GM12878 (cell line): Measurements from ENCODE around the gene SPRTN. TPM values are rescaled to one million over a fixed set of nuclear protein-coding genes. Genes with fewer than 3 reads are reported as not detected.

Experiments used
- ATAC-seq: fragments of 200-7000 bp; cut with Tn5 transposase; 3 replicates; pipeline ENCODE4 v1.9.1; 2020; ENCODE audit warnings: mild to moderate bottlenecking, moderate library complexity
- BruUV-seq: library from RNA; stranded (reverse); fragments of 400-500 nt; replicated peaks from 2 replicates; lab custom pipeline; 2021; lab: Mats Ljungman, UMichigan
- CTCF ChIA-PET: fragments of 300-600 bp; sonication (Branson Sonifier 250); formaldehyde crosslinking; extraction: SDS; loops from one replicate; lab custom pipeline; 2021; ENCODE audit warnings: inconsistent platforms; lab: Yijun Ruan, JAX
- POLR2A ChIA-PET: fragments of 350-600 bp; formaldehyde crosslinking; extraction: SDS; loops from one replicate; lab custom pipeline; 2021; ENCODE audit warnings: inconsistent platforms; lab: Charles Lee
- RAD21 ChIA-PET: fragments of 300-600 bp; sonication (Branson Sonifier 250); formaldehyde crosslinking; loops from one replicate; lab custom pipeline; 2023; ENCODE audit warnings: antibody characterized with exemption; ENCODE audit not compliant: unreplicated experiment; lab: Charles Lee
- SMC1A ChIA-PET: fragments of 300-600 bp; sonication (Branson Sonifier 250); formaldehyde crosslinking; loops from one replicate; lab custom pipeline; 2023; ENCODE audit not compliant: unreplicated experiment, uncharacterized antibody; lab: Charles Lee
- DNase-seq: peaks from one replicate; pipeline ENCODE4 v3.0.0-alpha.2; 2011; ENCODE audit warnings: low read depth, low spot score
- FAIRE-seq: peaks from 3 replicates; lab custom pipeline; 2011; peaks lifted over from hg19 to GRCh38; lab: Jason Lieb, UNC
- H2AFZ ChIP-seq: 2 replicates; pipeline ENCODE4 v1.6.0; 2011; ENCODE audit warnings: low read depth, low read length, control low read depth; ENCODE audit not compliant: control insufficient read depth
- H3K27ac ChIP-seq: 2 replicates; pipeline ENCODE4 v1.5.1; 2011; ENCODE audit warnings: control low read depth; ENCODE audit not compliant: control insufficient read depth, insufficient read depth
- H3K27me3 ChIP-seq, 2 experiments: replicated peaks in 1 of 2; 2 replicates each; pipeline versions ENCODE4 v1.6.0 to v1.6.1; 2011; ENCODE audit warnings: low read length in 1 of 2; ENCODE audit not compliant: control insufficient read depth in 2 of 2, insufficient read depth in 2 of 2
- H3K36me3 ChIP-seq, 2 experiments: 2 replicates each; pipeline ENCODE4 v1.5.1; 2011; ENCODE audit warnings: low read length in 1 of 2; ENCODE audit not compliant: control insufficient read depth in 2 of 2, insufficient read depth in 2 of 2
- H3K4me1 ChIP-seq: 2 replicates; pipeline ENCODE4 v1.6.1; 2011; ENCODE audit warnings: mild to moderate bottlenecking, low read length, moderate library complexity, mixed read lengths; ENCODE audit not compliant: control insufficient read depth, insufficient read depth
- H3K4me2 ChIP-seq: 2 replicates; pipeline ENCODE4 v1.6.0; 2011; ENCODE audit warnings: control low read depth; ENCODE audit not compliant: control insufficient read depth, insufficient read depth
- H3K4me3 ChIP-seq: fragments of 200-600 bp; sonication (generic); 2 replicates; pipeline ENCODE4 v1.5.1; 2016
- H3K79me2 ChIP-seq: 2 replicates; pipeline ENCODE4 v1.6.0; 2011; ENCODE audit warnings: low read length; ENCODE audit not compliant: control insufficient read depth, insufficient read depth
- H3K9ac ChIP-seq: 2 replicates; pipeline ENCODE4 v1.8.0; 2011; ENCODE audit warnings: low read length, control low read depth, mixed read lengths; ENCODE audit not compliant: control insufficient read depth, insufficient read depth
- H3K9me3 ChIP-seq: replicated peaks from 3 replicates; pipeline ENCODE4 v1.5.1; 2011; ENCODE audit warnings: mild to moderate bottlenecking, low read length; ENCODE audit not compliant: control insufficient read depth, insufficient read depth
- H4K20me1 ChIP-seq: 2 replicates; pipeline ENCODE4 v1.6.0; 2011; ENCODE audit not compliant: control insufficient read depth, insufficient read depth
- BCL11A ChIP-seq: IDR thresholded peaks from 2 replicates; pipeline ENCODE4 v1.6.1; 2011; ENCODE audit warnings: low read depth, low read length
- FOXM1 ChIP-seq: IDR thresholded peaks from 2 replicates; pipeline ENCODE4 v1.6.1; 2012; ENCODE audit warnings: low read depth, mild to moderate bottlenecking, inconsistent platforms, low read length, moderate library complexity
- IKZF1 ChIP-seq: fragments of 450-650 bp; conservative IDR thresholded peaks from 2 replicates; pipeline ENCODE4 v1.6.1; 2017; ENCODE audit warnings: antibody characterized with exemption, mild to moderate bottlenecking
- MEF2B ChIP-seq: fragments of 450-650 bp; IDR thresholded peaks from 2 replicates; pipeline ENCODE4 v1.6.1; 2018; ENCODE audit warnings: mild to moderate bottlenecking, moderate library complexity; ENCODE audit not compliant: partially characterized antibody, poor library complexity, severe bottlenecking
- NBN ChIP-seq: fragments of 450-650 bp; IDR thresholded peaks from 2 replicates; pipeline ENCODE4 v1.6.1; 2016
- RBBP5 ChIP-seq: fragments of 200-600 bp; sonication (generic); conservative IDR thresholded peaks from 2 replicates; pipeline ENCODE4 v1.6.1; 2016
- RFX5 ChIP-seq: IDR thresholded peaks from 2 replicates; pipeline ENCODE4 v1.6.1; 2011; ENCODE audit warnings: low read depth, low read length, improper control_type of control experiment
- TARDBP ChIP-seq: IDR thresholded peaks from 2 replicates; pipeline ENCODE4 v1.6.1; 2016; ENCODE audit warnings: borderline replicate concordance
- ZNF384 ChIP-seq: IDR thresholded peaks from 2 replicates; pipeline ENCODE4 v1.6.1; 2012; ENCODE audit warnings: low read depth, mild to moderate bottlenecking, low read length, improper control_type of control experiment, borderline replicate concordance
- WGBS: methylation state at CpG from one replicate; pipeline ENCODE4 v1.1.6; 2016; ENCODE audit warnings: low lambda C conversion rate; ENCODE audit not compliant: insufficient replicate concordance, insufficient coverage; ENCODE audit errors: missing lambda C conversion rate; 5-methylcytosine and 5-hydroxymethylcytosine counted together
- in situ Hi-C: fragments of 300-500 bp; cut with MboI; formaldehyde crosslinking; loops from 9 replicates; pipeline ENCODE4 v1.14.3; 2018; ENCODE audit warnings: mixed read lengths
- intact Hi-C: fragments of 100-400 bp; cut with micrococcal nuclease; formaldehyde crosslinking; loops from one replicate; pipeline ENCODE4 v1.14.2; 2022; ENCODE audit not compliant: unreplicated experiment
- polyA plus RNA-seq, 11 experiments: library from polyadenylated mRNA; depleted of rRNA in 4 of 11; unstranded in 6 of 11; stranded (reverse) in 5 of 11; fragments of >200 nt; fragmentation: Nextera tagmentation in 4 of 11; fragmentation: Illumina TruSeq in 1 of 11; extraction: Ambion mirVana in 4 of 11; extraction: Trizol in 1 of 11; gene quantifications; 1 replicate in 1 of 11; 2 replicates in 10 of 11; pipeline versions ENCODE4 v1.2.1 to v1.2.3, GENCODE V29; 2011 to 2016; ENCODE audit warnings: inconsistent platforms in 2 of 11, missing spikeins in 2 of 11, low read depth in 1 of 11
- total RNA-seq, 4 experiments: library from RNA; depleted of rRNA in 3 of 4; stranded (reverse); fragments of >200 nt in 3 of 4; fragmentation: Illumina TruSeq in 1 of 4; extraction: Trizol in 1 of 4; gene quantifications; 2 replicates each; pipeline versions ENCODE4 v1.2.1 to v1.2.3, GENCODE V29; 2013 to 2021
- TF ChIP-seq, protein P1 (sequence below): IDR thresholded peaks from 2 replicates; pipeline ENCODE4 v1.6.1; 2011; ENCODE audit warnings: mild to moderate bottlenecking, low read depth, low read length, moderate library complexity; ENCODE audit not compliant: insufficient replicate concordance
- TF ChIP-seq, protein P2 (sequence below): fragments of 450-650 bp; IDR thresholded peaks from 2 replicates; pipeline ENCODE4 v1.6.1; 2017; ENCODE audit warnings: mild to moderate bottlenecking, moderate library complexity
- TF ChIP-seq, protein P3 (sequence below): fragments of 450-650 bp; IDR thresholded peaks from 2 replicates; pipeline ENCODE4 v1.6.1; 2014; ENCODE audit warnings: mild to moderate bottlenecking
- TF ChIP-seq, protein P4 (sequence below): fragments of 450-650 bp; IDR thresholded peaks from 2 replicates; pipeline ENCODE4 v1.6.1; 2018; ENCODE audit warnings: mild to moderate bottlenecking, low read depth, moderate library complexity; ENCODE audit not compliant: partially characterized antibody
- TF ChIP-seq, protein P5 (sequence below): fragments of 450-650 bp; IDR thresholded peaks from 2 replicates; pipeline ENCODE4 v1.6.1; 2017; ENCODE audit warnings: low read depth, mild to moderate bottlenecking, moderate library complexity

Gene SPRTN
- total and polyA plus RNA-seq, 10 of the 15 experiments (the other 5 are each of a cell fraction or from before 2014, with no cell fraction given) = 4.4 to 16.5 (median 12.1) TPM

DNA sequence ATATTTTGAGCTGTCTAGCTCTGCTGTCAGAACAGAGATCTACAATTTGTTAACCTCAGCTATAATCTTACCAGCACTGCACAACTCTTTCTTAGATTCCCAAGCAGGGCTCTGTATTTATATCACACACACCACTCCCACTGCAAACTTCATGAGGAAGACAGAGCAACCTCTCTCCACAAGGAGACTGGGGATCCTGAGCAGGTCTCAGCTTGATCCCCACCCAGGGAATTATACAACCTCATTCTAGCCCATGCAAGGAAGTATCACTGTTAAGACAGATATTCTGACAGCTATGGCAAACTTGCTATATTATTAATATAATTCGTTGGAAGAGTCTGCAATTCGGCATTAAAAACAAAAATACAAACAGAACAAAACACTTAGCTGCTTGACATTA, 43.6 kb downstream of the SPRTN start:
- no peak overlapping the region for H3K27ac ChIP-seq
- DNase-seq = no peak
- H3K9me3 ChIP-seq = no peaks in the 10 kb centered on the region
- 93% methylated on average over 2 of the region's 2 CpGs for WGBS
- peaks cover 2% of the 10 kb centered on the region; the same call in 1 of the 2 replicates for H4K20me1 ChIP-seq
- POLR2A ChIA-PET = no interaction called here
- BruUV-seq = no TSS peak
- intact Hi-C loops = no loop called here
- ATAC-seq = no peak
- peaks cover 10% of the 10 kb centered on the region; the same call in 1 of the 2 replicates for H3K4me1 ChIP-seq
- in situ Hi-C loops = no loop called here
- CTCF ChIA-PET = interaction anchor here (1.2 to 1.5 kb wide), 4 partner anchors 8 to 24 kb away, joined by 3 to 9 read pairs (median 5); no protein-coding TSS in a partner anchor
- peaks cover 40% of the 10 kb centered on the region for H3K79me2 ChIP-seq
- no peak overlapping the region for H3K4me2 ChIP-seq
- no peak overlapping the region for H3K4me3 ChIP-seq
- no peak overlapping the region for H3K9ac ChIP-seq
- no peak for FAIRE-seq
- RAD21 ChIA-PET = interaction anchor here (0.9 kb wide), 1 partner anchor 19 kb away, joined by 3 read pairs; no protein-coding TSS in a partner anchor
- SMC1A ChIA-PET = interaction anchor here (1.2 to 1.9 kb wide), 3 partner anchors 11 to 22 kb away, joined by 3 to 4 read pairs (median 4); no protein-coding TSS in a partner anchor
- H2AFZ ChIP-seq = no peak overlapping the region
- H3K36me3 ChIP-seq = no peaks in the 10 kb centered on the region; a peak in 1 of 4 replicates
- H3K27me3 ChIP-seq = no peaks in the 10 kb centered on the region
- no peak for TF ChIP-seq TARDBP
- TF ChIP-seq, protein P1, sequence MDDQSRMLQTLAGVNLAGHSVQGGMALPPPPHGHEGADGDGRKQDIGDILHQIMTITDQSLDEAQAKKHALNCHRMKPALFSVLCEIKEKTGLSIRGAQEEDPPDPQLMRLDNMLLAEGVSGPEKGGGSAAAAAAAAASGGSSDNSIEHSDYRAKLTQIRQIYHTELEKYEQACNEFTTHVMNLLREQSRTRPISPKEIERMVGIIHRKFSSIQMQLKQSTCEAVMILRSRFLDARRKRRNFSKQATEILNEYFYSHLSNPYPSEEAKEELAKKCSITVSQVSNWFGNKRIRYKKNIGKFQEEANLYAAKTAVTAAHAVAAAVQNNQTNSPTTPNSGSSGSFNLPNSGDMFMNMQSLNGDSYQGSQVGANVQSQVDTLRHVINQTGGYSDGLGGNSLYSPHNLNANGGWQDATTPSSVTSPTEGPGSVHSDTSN = no peak
- TF ChIP-seq, protein P2, sequence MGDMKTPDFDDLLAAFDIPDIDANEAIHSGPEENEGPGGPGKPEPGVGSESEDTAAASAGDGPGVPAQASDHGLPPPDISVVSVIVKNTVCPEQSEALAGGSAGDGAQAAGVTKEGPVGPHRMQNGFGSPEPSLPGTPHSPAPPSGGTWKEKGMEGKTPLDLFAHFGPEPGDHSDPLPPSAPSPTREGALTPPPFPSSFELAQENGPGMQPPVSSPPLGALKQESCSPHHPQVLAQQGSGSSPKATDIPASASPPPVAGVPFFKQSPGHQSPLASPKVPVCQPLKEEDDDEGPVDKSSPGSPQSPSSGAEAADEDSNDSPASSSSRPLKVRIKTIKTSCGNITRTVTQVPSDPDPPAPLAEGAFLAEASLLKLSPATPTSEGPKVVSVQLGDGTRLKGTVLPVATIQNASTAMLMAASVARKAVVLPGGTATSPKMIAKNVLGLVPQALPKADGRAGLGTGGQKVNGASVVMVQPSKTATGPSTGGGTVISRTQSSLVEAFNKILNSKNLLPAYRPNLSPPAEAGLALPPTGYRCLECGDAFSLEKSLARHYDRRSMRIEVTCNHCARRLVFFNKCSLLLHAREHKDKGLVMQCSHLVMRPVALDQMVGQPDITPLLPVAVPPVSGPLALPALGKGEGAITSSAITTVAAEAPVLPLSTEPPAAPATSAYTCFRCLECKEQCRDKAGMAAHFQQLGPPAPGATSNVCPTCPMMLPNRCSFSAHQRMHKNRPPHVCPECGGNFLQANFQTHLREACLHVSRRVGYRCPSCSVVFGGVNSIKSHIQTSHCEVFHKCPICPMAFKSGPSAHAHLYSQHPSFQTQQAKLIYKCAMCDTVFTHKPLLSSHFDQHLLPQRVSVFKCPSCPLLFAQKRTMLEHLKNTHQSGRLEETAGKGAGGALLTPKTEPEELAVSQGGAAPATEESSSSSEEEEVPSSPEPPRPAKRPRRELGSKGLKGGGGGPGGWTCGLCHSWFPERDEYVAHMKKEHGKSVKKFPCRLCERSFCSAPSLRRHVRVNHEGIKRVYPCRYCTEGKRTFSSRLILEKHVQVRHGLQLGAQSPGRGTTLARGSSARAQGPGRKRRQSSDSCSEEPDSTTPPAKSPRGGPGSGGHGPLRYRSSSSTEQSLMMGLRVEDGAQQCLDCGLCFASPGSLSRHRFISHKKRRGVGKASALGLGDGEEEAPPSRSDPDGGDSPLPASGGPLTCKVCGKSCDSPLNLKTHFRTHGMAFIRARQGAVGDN = no peak
- no peak for TF ChIP-seq BCL11A
- no peak for TF ChIP-seq RBBP5
- no peak for TF ChIP-seq ZNF384
- TF ChIP-seq, protein P3, sequence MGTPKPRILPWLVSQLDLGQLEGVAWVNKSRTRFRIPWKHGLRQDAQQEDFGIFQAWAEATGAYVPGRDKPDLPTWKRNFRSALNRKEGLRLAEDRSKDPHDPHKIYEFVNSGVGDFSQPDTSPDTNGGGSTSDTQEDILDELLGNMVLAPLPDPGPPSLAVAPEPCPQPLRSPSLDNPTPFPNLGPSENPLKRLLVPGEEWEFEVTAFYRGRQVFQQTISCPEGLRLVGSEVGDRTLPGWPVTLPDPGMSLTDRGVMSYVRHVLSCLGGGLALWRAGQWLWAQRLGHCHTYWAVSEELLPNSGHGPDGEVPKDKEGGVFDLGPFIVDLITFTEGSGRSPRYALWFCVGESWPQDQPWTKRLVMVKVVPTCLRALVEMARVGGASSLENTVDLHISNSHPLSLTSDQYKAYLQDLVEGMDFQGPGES = no peak
- TF ChIP-seq, protein P4, sequence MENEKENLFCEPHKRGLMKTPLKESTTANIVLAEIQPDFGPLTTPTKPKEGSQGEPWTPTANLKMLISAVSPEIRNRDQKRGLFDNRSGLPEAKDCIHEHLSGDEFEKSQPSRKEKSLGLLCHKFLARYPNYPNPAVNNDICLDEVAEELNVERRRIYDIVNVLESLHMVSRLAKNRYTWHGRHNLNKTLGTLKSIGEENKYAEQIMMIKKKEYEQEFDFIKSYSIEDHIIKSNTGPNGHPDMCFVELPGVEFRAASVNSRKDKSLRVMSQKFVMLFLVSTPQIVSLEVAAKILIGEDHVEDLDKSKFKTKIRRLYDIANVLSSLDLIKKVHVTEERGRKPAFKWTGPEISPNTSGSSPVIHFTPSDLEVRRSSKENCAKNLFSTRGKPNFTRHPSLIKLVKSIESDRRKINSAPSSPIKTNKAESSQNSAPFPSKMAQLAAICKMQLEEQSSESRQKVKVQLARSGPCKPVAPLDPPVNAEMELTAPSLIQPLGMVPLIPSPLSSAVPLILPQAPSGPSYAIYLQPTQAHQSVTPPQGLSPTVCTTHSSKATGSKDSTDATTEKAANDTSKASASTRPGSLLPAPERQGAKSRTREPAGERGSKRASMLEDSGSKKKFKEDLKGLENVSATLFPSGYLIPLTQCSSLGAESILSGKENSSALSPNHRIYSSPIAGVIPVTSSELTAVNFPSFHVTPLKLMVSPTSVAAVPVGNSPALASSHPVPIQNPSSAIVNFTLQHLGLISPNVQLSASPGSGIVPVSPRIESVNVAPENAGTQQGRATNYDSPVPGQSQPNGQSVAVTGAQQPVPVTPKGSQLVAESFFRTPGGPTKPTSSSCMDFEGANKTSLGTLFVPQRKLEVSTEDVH = no peak
- TF ChIP-seq, protein P5, sequence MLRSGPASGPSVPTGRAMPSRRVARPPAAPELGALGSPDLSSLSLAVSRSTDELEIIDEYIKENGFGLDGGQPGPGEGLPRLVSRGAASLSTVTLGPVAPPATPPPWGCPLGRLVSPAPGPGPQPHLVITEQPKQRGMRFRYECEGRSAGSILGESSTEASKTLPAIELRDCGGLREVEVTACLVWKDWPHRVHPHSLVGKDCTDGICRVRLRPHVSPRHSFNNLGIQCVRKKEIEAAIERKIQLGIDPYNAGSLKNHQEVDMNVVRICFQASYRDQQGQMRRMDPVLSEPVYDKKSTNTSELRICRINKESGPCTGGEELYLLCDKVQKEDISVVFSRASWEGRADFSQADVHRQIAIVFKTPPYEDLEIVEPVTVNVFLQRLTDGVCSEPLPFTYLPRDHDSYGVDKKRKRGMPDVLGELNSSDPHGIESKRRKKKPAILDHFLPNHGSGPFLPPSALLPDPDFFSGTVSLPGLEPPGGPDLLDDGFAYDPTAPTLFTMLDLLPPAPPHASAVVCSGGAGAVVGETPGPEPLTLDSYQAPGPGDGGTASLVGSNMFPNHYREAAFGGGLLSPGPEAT = no peak
- TF ChIP-seq IKZF1 = no peak
- TF ChIP-seq MEF2B = no peak
- no peak for TF ChIP-seq RFX5
- TF ChIP-seq NBN = no peak
- no peak for TF ChIP-seq FOXM1
